K562 (cell line): ENCODE measurements around the gene MYL9.
"Not testable (repeated sequence)": the region's sequence is repeated elsewhere in the genome, so short reads cannot be mapped to it uniquely, and the experiment has no call there.

ENCODE experiments used
- HDAC2 ChIP-seq: fragments of 450-650 bp; IDR thresholded peaks from 2 replicates; pipeline ENCODE4 v1.6.1; 2016; ENCODE audit warnings: mild to moderate bottlenecking
- MAFF ChIP-seq: IDR thresholded peaks from 2 replicates; pipeline ENCODE4 v1.6.1; 2012; ENCODE audit warnings: low read length, improper control_type of control experiment
- NBN ChIP-seq: fragments of 450-650 bp; IDR thresholded peaks from 2 replicates; pipeline ENCODE4 v1.6.1; 2016; ENCODE audit warnings: low read depth, mild to moderate bottlenecking
- RAD21 ChIP-seq, 2 experiments: fragments of 250-450 bp in 1 of 2; fragments of 450-650 bp in 1 of 2; sonication (Bioruptor Pico) in 1 of 2; formaldehyde crosslinking in 1 of 2; IDR thresholded peaks in 1 of 2; conservative IDR thresholded peaks in 1 of 2; 2 replicates each; pipeline versions ENCODE4 v1.4.0 to v1.8.0; 2020 to 2022; ENCODE audit warnings: mild to moderate bottlenecking in 2 of 2, moderate library complexity in 1 of 2
- SIX5 ChIP-seq, 2 experiments: IDR thresholded peaks; 2 replicates each; pipeline ENCODE4 v1.6.1; 2011; ENCODE audit warnings: low read length in 2 of 2, borderline replicate concordance in 1 of 2, low read depth in 1 of 2, mild to moderate bottlenecking in 1 of 2, moderate library complexity in 1 of 2; ENCODE audit not compliant: insufficient read depth in 1 of 2
- SMC3 ChIP-seq: conservative IDR thresholded peaks from 2 replicates; pipeline ENCODE4 v1.6.1; 2011; ENCODE audit warnings: low read depth, low read length, improper control_type of control experiment; ENCODE audit not compliant: insufficient read depth
- SREBF2 ChIP-seq: sonication (generic); formaldehyde crosslinking; IDR thresholded peaks from 2 replicates; pipeline ENCODE4 v1.4.0; 2020; ENCODE audit warnings: mild to moderate bottlenecking, missing genetic modification reagents

DNA sequence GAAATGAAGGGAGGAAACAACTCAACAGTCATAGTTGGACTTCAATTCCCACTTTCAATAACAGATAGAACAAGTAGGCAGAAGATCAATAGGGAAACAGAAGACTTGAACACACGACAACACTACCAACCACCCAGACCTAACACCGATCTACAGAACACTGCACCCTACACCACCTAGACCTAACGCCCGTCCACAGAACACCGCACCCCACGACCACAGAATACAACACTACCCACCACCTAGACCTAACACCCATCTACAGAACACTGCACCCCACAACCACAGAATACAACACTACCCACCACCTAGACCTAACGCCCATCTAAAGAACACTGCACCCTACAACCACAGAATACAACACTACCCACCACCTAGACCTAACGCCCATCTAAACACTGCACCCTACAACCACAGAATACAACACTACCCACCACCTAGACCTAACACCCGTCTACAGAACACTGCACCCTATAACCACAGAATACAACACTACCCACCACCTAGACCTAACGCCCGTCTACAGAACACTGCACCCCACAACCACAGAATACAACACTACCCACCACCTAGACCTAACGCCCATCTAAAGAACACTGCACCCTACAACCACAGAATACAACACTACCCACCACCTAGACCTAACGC is 22.9 kb downstream of the MYL9 start:
- not testable (repeated sequence) for TF ChIP-seq NBN; SMC3; MAFF; RAD21 (CRISPR knock-in tag; conservative IDR thresholded peaks at IDR 0.05 in 1 of 2, IDR thresholded peaks at IDR 0.05 in 1 of 2); SREBF2 (CRISPR knock-in tag); HDAC2; SIX5 (IDR thresholded peaks at IDR 0.05; ENCODE audit: borderline replicate concordance in 1 of 2, insufficient read depth in 1 of 2, low read depth in 1 of 2, low read length in 2 of 2)
